Mesothelial cell of epicardium (in vitro differentiated cells): ENCODE results near the gene STK17B. TPM values are rescaled to one million over a fixed set of nuclear protein-coding genes. Genes with fewer than 3 reads are reported as not detected.
A peak's percentile ranks its signal among the peaks of the same experiment; 100 is the strongest.

Source experiments
- DNase-seq, 2 experiments: peaks; one replicate each; pipeline ENCODE4 v3.0.0; 2021; ENCODE audit warnings: low spot score in 2 of 2; ENCODE audit not compliant: unreplicated experiment in 2 of 2
- H3K27ac Mint-ChIP-seq: 2 replicates; pipeline ENCODE4 v1.8.0; 2021; ENCODE audit warnings: mixed read lengths
- H3K27me3 Mint-ChIP-seq: 2 replicates; pipeline ENCODE4 v1.8.0; 2021; ENCODE audit warnings: low read depth, mixed read lengths
- H3K36me3 Mint-ChIP-seq: 2 replicates; pipeline ENCODE4 v1.8.0; 2021; ENCODE audit warnings: mixed read lengths
- H3K4me1 Mint-ChIP-seq: 2 replicates; pipeline ENCODE4 v1.8.0; 2021; ENCODE audit warnings: mixed read lengths
- H3K4me3 Mint-ChIP-seq: 2 replicates; pipeline ENCODE4 v1.8.0; 2021; ENCODE audit warnings: mild to moderate bottlenecking, moderate library complexity, mixed read lengths
- H3K9me3 Mint-ChIP-seq: 2 replicates; pipeline ENCODE4 v1.8.0; 2021; ENCODE audit warnings: mixed read lengths
- CTCF ChIP-seq: fragments of 200-600 bp; sonication (generic); IDR thresholded peaks from one replicate; pipeline ENCODE4 v1.5.0; 2021; ENCODE audit warnings: antibody characterized with exemption; ENCODE audit not compliant: unreplicated experiment
- total RNA-seq: library from RNA; stranded (reverse); gene quantifications from 3 replicates; pipeline ENCODE4 v1.2.1, GENCODE V29; 2021

STK17B gene
- total RNA-seq, 1 donor from 2014 or later: 35.6 TPM

DNA sequence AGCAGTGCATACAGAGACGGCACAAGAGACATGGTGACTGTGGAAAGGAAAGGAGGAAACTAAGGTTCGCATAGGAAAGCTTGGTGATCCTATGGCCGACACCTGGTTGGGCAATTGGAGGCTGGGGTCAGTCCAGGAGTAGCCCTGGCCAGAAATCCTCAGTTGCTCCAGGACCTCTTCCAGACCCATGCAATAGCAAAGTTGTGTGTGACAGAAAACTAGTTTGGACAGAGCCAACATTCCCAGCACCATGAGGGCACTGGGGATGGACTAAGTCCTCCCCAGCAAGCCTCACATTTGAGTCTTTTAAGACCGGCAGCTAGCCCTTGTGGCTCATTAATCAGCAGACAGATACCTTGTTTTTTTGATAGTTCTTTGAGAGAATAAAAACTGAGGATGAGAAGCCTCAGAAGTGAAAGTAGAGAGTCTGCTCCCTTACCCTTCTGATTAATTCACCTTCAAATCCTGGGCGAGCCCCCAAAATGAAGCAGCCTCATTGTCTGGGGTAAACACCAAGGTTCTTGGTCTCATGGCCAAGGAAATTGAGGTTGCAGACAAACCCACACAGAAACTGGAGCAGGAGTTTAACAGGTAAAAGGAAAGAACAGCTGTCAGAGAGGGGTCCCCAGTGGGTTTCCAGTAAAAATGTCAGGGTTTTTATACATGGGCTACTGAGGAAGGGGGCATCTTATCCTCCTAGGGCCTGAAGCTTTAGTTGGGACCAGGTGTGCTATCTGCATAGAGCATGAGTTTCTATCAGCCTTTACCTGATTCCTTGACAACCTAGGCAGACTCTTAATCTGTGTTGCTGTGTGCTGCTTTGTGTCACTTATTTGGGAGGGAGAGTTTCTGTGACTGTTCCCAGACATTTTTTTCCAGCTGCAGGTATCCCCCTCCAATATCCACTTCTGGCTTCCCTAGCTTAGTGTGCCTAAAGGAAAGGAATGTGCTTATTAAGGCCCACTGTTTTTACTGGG lies 39.1 kb downstream of the STK17B start:
- no peak for TF ChIP-seq CTCF
- Mint-ChIP-seq H3K36me3 (peaks cover 75% of the 10 kb centered on the region), H3K27ac (no peak overlapping the region), H3K9me3 (peaks cover 59% of the 10 kb centered on the region), H3K4me1 (no peaks in the 10 kb centered on the region), H3K27me3 (no peaks in the 10 kb centered on the region), H3K4me3 (no peak overlapping the region)
- DNase-seq: no peak

DNA sequence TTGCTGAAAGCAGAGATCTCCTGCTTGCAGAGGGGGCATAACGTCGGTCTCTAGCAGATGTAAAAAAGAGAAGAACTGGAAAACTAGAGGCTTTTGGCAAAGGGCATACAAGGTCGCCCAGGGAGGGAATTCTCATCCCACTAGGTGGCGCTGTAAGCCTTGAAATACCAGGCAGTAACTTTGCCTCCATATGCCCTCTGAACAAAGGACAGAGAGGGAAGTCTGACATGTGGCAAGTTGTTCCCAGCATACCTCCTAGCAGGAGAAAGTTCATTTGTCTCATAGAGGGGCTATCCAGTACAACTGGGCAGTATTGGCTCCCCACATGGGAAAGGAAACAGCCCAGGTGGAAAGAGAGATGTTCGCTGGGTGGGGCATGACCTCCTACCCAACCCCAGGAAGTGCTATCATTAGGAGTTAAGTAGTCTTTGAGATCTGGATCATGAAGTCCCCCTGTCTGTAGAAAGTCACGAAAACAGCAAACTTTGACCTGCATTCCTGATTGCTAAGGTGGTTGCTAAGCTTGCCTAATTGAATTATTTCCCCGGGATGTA lies 39.9 kb downstream of the STK17B start:
- TF ChIP-seq CTCF: peak; percentile 50
- DNase-seq: no peak

GRCh38 chr2:196130039-196130825 lies 41.1 kb downstream of the STK17B start:
- Mint-ChIP-seq H3K27ac (no peak overlapping the region), H3K27me3 (no peaks in the 10 kb centered on the region), H3K4me1 (no peaks in the 10 kb centered on the region), H3K4me3 (no peak overlapping the region), H3K36me3 (peaks cover 59% of the 10 kb centered on the region), H3K9me3 (peaks cover 58% of the 10 kb centered on the region)
- no peak for TF ChIP-seq CTCF
- DNase-seq: no peak

More for the DNA sequence above, 39.9 kb downstream of the STK17B start:
- H3K9me3 Mint-ChIP-seq: peaks cover 58% of the 10 kb centered on the region
- peaks cover 67% of the 10 kb centered on the region for H3K36me3 Mint-ChIP-seq
- H3K4me1 Mint-ChIP-seq: no peaks in the 10 kb centered on the region
- no peaks in the 10 kb centered on the region for H3K27me3 Mint-ChIP-seq
- no peak overlapping the region for H3K4me3 Mint-ChIP-seq
- H3K27ac Mint-ChIP-seq: no peak overlapping the region

DNA sequence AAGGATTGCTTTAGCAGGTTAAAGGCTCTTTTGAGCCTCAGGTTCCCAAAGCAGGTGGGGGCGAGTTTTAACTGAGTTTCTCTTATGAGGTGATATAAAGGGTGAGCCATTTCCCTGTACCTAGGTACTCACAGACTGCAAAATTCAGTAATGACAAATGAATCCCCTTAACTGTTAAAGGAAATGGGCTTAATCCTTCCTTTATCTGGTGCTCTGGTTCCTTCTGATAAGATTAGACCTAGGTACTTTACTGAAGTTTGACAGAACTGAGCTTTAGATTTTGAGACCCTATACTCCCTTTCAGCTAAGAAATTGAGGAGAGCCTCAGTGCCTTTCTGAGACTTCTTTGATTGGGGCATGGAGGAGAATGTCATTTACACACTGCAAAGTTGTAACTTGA lies 42.6 kb downstream of the STK17B start:
- Mint-ChIP-seq H3K27ac (no peak overlapping the region), H3K9me3 (peaks cover 55% of the 10 kb centered on the region), H3K36me3 (peaks cover 45% of the 10 kb centered on the region), H3K4me3 (no peak overlapping the region), H3K4me1 (peaks cover 5% of the 10 kb centered on the region), H3K27me3 (no peaks in the 10 kb centered on the region)
- DNase-seq: no peak
- no peak for TF ChIP-seq CTCF

DNA sequence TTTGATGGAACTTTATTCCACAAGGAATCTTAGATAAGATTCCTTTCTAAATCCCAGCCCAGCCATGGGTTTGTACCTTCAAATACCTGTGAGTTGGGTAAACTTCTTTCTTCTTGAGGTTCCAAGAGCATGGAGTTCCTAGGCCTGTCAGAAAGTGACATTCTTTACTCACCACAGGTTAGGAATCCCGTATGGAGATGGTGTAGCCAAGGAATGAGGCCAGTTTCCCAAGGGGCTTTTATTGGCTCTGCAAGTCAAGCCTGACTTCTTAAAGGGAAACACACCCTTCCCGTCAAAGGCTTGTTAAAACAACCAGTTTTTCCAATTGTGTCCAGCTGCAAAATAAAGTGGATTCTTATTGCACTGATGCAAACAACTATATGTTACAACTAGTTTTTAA lies 45.8 kb downstream of the STK17B start:
- no peaks in the 10 kb centered on the region for H3K27me3 Mint-ChIP-seq
- H3K27ac Mint-ChIP-seq: no peak overlapping the region
- H3K4me3 Mint-ChIP-seq: no peak overlapping the region
- H3K4me1 Mint-ChIP-seq: peaks cover 9% of the 10 kb centered on the region
- peaks cover 37% of the 10 kb centered on the region for H3K9me3 Mint-ChIP-seq
- no peak for DNase-seq
- peaks cover 19% of the 10 kb centered on the region for H3K36me3 Mint-ChIP-seq
- TF ChIP-seq CTCF: no peak
